ENCODE results near the gene CXCL12.

The CXCL12 gene

DNA sequence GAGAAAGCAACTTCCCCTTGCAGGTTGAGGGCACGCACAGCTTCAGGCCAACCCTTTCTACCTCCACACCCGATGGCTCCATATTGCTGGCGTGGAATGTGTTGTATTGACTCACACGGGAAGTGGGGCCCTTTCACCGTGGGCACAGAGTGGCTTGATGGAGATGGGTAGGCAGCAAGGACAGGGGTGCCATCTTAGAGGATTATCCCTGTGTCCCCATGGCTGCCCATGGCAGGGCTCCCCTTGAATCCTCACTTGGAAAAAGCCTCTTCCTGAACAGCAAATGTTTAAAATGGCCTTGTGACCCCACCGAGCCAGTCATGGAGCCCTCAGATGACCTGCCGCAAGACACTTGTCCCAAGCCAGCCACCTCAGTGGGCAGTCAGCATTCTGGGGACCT is 31.2 kb downstream of the CXCL12 start:
- Histone ChIP-seq H3K36me3 (ENCODE audit: insufficient read depth, low read length) (no peaks in the 10 kb centered on the region), H3K9me3 (ENCODE audit: control insufficient read depth, insufficient read depth, low read length) (no peaks in the 10 kb centered on the region), H3K4me1 (ENCODE audit: insufficient read depth, low read length) (peaks cover 8% of the 10 kb centered on the region; the same call in 1 of the 2 replicates), H3K9ac (ENCODE audit: low read depth, low read length) (no peak overlapping the region)

DNA sequence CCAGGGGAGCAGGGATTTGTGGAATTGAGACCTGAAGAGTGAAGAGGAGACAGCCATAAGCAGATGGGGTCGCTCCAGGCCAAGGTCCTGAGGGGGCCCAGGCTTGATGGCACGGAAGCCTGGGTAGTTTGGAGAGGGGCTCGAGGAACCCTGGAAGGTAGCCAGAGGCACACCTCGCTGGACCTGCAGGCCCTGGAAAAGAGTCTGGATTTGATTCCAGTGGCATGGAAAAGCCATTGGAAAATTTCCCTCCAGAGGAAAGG is 31.8 kb downstream of the CXCL12 start:
- no peaks in the 10 kb centered on the region for H3K9me3 ChIP-seq (ENCODE audit: control insufficient read depth, insufficient read depth, low read length)
- H3K36me3 ChIP-seq (ENCODE audit: insufficient read depth, low read length): no peaks in the 10 kb centered on the region
- H3K9ac ChIP-seq (ENCODE audit: low read depth, low read length): no peak overlapping the region
- H3K4me1 ChIP-seq (ENCODE audit: insufficient read depth, low read length): peaks cover 8% of the 10 kb centered on the region; the same call in 1 of the 2 replicates

DNA sequence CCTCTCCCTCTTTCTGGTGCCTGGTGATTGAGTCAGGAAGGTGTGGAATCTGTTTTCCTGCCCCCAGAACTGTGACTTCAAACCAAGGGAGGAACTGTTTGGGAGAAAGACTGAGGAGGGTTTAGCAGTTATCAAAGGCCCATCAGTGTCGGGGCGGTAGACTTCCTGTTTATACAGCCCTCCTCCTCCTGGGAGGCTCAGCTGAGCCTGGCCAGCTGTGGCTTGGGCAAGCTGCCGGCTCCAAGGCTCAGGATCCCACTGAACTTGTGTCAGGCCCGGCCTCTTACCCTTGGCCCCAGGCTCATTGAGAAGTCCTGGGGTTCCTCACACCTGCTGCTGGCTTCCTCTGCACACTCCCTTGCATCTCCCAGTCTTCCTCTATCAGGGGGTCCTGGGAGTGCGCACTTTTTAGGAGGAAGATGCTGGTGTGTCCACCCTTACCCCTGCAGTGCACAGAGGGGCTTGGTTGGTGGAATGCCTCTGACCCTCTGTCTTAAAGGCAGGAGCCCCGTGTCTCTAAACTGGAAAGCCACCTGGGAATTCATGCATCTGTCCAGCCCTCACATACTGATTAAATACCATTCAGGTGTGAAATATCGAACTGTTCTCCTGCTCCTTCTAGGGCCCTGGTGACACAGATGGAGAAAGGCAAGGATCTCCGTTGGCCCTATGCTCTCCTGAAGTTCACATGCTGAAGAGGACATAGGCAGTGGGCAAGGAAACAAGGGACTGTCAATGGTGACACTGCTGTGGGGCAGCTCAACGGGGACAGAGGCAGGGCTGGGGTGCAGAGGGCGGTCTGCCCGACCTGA is 32.4 kb downstream of the CXCL12 start:
- Histone ChIP-seq H3K9ac (ENCODE audit: low read depth, low read length) (no peak overlapping the region), H3K36me3 (ENCODE audit: insufficient read depth, low read length) (no peaks in the 10 kb centered on the region), H3K4me1 (ENCODE audit: insufficient read depth, low read length) (peaks cover 8% of the 10 kb centered on the region; the same call in 1 of the 2 replicates), H3K9me3 (ENCODE audit: control insufficient read depth, insufficient read depth, low read length) (no peaks in the 10 kb centered on the region)

DNA sequence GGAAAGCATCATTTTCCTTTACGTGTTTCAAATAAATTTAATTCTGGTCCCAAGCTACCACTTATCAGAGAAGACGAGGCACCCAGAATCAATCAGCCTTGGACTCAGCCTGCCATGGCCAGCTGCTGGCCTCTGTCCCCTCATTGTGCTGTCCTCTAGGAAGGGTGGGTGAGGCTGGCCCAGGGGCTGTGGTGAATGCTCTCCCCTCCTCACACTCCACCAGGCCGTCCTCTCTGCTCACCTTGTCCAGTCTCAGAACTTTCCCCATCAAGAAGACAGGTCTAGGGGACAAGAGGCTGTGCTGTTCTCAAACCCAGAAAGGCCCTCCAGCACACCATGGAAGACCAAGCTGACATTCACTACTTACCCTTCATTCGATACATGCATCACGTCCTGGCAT is 36.4 kb downstream of the CXCL12 start:
- peaks cover 12% of the 10 kb centered on the region for H3K4me1 ChIP-seq (ENCODE audit: insufficient read depth, low read length)
- no peaks in the 10 kb centered on the region for H3K36me3 ChIP-seq (ENCODE audit: insufficient read depth, low read length)
- no peak overlapping the region for H3K9ac ChIP-seq (ENCODE audit: low read depth, low read length)
- no peaks in the 10 kb centered on the region for H3K9me3 ChIP-seq (ENCODE audit: control insufficient read depth, insufficient read depth, low read length)

DNA sequence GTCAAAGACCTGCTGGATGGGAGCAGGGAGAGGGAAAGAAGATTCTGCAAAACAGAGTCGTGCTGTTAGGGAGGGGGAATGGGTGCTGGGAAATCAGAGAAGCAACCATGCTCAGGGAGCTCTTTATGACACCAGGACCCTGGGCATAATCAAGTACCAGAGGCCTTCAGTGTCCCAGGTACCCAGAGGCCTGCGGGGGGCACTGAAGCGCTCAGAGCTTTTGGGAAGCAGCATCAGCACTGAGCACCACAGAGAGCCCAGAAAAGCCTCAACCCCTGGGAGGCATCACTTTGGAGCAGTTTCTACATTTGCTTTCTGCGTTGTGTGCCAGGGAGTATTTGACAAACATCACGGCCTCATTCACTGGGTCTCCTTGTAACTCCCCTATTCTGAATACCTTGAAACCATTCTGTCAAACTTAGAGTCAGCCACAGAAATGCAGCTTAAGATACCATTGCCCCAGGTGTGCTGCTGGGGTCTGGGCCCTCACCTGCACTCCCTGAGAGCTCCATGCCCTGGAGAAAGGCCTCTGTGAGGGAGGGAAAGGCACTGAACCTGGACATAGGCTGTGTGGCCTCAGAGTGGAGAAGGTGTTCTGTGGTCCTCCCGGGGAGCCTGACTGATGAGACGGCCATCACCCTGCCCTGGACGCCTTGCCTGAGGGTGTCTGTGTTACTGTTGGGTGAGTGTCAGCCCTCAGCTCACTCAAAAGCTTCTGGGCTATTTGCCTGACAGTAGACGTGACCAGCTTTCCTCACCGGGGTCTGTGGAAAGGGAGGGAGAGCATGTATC is 37.1 kb downstream of the CXCL12 start:
- Histone ChIP-seq H3K9ac (ENCODE audit: low read depth, low read length) (no peak overlapping the region), H3K4me1 (ENCODE audit: insufficient read depth, low read length) (peaks cover 13% of the 10 kb centered on the region), H3K9me3 (ENCODE audit: control insufficient read depth, insufficient read depth, low read length) (no peaks in the 10 kb centered on the region), H3K36me3 (ENCODE audit: insufficient read depth, low read length) (no peaks in the 10 kb centered on the region)

DNA sequence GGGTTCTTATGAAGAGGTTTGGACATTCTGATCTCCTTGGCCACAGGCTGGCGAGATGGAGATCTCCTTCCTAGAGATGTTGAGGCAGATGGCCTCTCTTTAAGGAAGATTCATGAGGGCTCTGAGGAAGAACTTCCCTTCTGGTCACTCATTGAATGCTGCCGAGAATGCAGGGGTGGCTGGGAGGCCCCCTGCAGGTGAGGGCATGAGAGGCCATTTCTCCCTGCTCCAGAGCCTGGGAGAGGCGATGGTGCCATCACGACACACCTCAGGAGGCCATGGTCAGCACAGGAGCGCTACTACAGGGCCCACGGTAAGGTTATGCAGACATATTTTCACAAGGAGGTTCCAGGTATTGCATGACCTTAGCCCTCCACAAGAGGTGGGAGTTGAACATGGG is 40.2 kb downstream of the CXCL12 start:
- Histone ChIP-seq H3K9me3 (ENCODE audit: control insufficient read depth, insufficient read depth, low read length) (no peaks in the 10 kb centered on the region), H3K4me1 (ENCODE audit: insufficient read depth, low read length) (peaks cover 10% of the 10 kb centered on the region), H3K9ac (ENCODE audit: low read depth, low read length) (no peak overlapping the region), H3K36me3 (ENCODE audit: insufficient read depth, low read length) (no peaks in the 10 kb centered on the region)

DNA sequence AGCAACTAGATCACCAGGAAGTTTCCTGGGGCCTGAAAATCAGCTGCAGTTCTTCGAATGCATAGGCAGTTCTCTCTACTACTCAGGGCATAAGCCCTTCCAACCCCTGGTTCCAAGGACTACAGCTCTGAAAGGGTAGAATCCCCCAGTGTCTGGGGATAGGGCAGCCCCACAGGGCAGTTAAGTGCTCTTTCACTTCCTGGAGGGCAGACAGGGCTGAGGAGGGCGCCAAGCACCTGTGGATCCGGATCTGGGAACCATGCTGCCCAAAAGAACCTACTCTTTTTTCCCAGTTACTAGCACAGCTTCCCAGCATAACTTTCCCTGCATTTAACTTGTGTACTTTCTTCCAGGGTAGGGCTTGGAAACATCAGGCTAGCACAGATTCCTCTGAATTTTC is 41.1 kb downstream of the CXCL12 start:
- Histone ChIP-seq H3K4me1 (ENCODE audit: insufficient read depth, low read length) (peaks cover 10% of the 10 kb centered on the region), H3K9me3 (ENCODE audit: control insufficient read depth, insufficient read depth, low read length) (no peaks in the 10 kb centered on the region), H3K9ac (ENCODE audit: low read depth, low read length) (no peak overlapping the region), H3K36me3 (ENCODE audit: insufficient read depth, low read length) (no peaks in the 10 kb centered on the region)

DNA sequence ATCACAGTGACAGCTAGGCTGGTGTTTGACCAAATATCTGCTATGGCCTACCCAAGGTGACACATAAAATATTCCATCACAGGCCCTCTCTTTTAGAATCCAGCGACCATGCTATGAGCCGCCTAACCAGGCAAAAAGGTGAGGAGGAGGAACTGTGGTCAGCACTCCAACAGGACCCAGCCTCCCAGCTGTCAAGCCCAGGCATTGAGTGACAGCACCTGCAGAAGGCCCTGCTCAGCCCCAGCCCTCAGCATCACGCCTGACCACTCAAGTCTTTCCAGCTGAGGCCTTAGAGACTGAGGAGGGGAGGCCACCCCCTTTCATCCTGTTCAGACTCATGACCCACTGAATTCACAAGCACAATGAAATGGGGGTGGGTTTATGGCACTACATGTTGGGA is 43.0 kb downstream of the CXCL12 start:
- Histone ChIP-seq H3K36me3 (ENCODE audit: insufficient read depth, low read length) (no peaks in the 10 kb centered on the region), H3K9me3 (ENCODE audit: control insufficient read depth, insufficient read depth, low read length) (no peaks in the 10 kb centered on the region), H3K9ac (ENCODE audit: low read depth, low read length) (no peak overlapping the region), H3K4me1 (ENCODE audit: insufficient read depth, low read length) (peaks cover 10% of the 10 kb centered on the region)

DNA sequence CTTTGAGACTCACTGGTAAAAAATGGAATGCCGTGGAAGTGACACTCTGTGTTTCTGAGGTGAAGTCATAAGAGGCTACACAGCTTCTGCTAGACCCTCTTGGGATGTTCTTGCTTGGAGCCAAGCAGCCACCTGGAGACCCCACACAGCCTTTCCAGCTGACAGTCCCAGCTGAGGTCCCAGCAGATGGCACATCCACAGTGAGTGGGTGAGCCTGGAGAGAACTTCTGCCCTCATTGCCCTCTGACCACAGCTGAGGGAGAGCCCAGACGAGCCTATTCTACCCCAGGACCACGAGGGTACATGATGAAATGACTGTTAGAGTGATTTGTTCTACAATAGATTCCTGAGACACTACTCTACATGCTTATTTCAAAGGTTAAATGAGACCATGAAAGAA is 44.3 kb downstream of the CXCL12 start:
- Histone ChIP-seq H3K4me1 (ENCODE audit: insufficient read depth, low read length) (peaks cover 10% of the 10 kb centered on the region), H3K36me3 (ENCODE audit: insufficient read depth, low read length) (no peaks in the 10 kb centered on the region), H3K9me3 (ENCODE audit: control insufficient read depth, insufficient read depth, low read length) (no peaks in the 10 kb centered on the region), H3K9ac (ENCODE audit: low read depth, low read length) (no peak overlapping the region)

DNA sequence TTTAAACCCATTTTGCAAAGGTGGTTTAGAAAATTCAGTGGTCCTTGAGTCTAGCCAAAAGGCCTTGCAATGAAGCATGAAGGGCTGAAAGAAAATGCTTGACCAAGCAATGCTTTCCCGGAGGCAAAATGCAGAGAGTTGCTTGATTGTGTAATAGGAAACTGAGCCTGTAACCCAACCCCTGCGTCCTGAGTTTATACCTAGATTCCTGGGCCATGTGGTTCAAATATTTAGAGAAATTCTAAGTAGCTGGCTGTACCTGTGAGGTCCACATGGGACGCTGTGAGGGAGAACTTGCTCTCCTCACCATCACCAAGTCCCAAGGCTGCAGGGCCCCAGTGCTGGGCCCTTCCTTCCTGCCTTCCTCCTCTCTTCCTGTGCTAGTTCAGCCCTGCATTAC is 45.7 kb downstream of the CXCL12 start:
- Histone ChIP-seq H3K4me1 (ENCODE audit: insufficient read depth, low read length) (peaks cover 8% of the 10 kb centered on the region), H3K36me3 (ENCODE audit: insufficient read depth, low read length) (no peaks in the 10 kb centered on the region), H3K9me3 (ENCODE audit: control insufficient read depth, insufficient read depth, low read length) (no peaks in the 10 kb centered on the region), H3K9ac (ENCODE audit: low read depth, low read length) (no peak overlapping the region)

DNA sequence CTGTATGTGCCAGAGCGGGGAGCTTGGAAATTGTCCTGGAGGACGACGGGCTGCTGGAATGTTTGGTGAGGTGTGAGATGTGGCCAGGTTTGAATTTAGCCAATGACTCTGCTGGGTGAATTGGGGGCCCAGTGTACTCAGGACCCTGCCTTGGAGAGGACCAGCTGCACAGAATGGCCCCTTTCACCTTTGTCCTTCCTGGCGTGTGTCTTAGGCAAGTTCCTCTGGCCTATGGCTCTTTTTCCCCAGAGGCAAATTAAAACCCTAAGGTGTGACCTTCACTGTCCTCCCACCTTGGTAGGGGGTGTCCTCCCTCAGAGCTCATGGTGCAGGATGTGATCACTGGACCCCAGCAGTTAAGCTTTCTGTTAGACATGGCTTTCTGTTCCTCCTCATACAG is 47.8 kb downstream of the CXCL12 start:
- Histone ChIP-seq H3K4me1 (ENCODE audit: insufficient read depth, low read length) (no peaks in the 10 kb centered on the region), H3K9ac (ENCODE audit: low read depth, low read length) (no peak overlapping the region), H3K36me3 (ENCODE audit: insufficient read depth, low read length) (no peaks in the 10 kb centered on the region), H3K9me3 (ENCODE audit: control insufficient read depth, insufficient read depth, low read length) (no peaks in the 10 kb centered on the region)

DNA sequence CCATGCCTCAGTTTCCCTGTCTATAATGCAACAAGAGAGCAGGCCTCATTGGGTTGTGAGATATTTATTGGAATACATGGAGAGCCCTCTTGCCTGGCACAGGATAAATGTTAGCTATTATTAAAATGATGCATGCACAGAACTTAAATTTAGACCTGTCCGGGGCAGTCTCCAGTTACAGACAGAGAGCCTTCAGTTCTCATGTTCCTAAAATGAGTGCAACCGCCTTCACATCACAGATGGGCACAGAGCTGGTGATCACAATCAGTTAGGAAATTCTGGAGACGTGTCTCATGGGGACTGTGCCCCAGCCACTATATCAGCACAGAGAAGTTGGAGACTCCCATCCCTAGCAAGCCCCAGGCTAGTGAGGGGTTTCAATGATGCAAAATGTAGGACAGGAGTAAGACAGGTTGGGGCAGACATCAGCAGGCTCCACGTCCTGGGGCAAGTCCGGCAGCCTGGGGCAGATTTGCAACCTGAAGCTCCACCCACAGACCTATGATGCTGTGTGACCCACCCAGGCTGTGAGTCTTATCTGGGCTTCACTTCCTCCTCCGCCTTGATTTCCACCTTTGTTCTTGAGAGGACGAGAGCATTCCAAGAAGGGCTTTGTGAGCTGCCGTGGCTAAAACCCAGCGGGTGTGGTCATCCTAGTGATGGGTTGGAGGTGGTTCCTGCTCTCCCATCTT is 49.4 kb downstream of the CXCL12 start:
- Histone ChIP-seq H3K9me3 (ENCODE audit: control insufficient read depth, insufficient read depth, low read length) (no peaks in the 10 kb centered on the region), H3K4me1 (ENCODE audit: insufficient read depth, low read length) (no peaks in the 10 kb centered on the region), H3K9ac (ENCODE audit: low read depth, low read length) (no peak overlapping the region), H3K36me3 (ENCODE audit: insufficient read depth, low read length) (no peaks in the 10 kb centered on the region)

DNA sequence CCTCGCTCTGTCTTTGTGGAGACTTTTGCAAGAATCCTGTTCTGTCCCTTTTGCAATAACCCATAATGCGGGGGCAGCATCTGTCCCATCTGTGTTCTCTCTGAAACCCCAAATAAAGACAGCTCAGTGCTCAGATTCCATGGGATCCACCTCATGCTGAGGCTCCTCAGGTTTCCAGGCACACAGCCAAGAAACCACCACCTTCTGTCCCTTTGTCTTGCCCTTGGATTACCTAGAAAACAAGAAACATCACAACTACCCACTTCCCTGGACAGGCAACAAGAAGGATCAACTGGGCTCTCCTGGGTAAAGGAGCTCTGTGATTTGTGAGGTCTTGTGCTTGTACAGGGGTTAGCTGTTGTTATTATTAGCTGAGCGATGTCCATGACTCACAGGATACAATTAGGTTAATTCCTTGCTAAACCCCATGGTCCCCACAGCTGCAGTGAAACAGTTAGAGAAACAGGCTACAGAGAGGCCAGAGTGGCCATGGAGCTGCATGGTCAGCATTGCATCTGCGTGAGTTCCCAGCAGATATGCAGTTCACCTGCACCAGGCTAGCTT is 50.2 kb downstream of the CXCL12 start:
- Histone ChIP-seq H3K9me3 (ENCODE audit: control insufficient read depth, insufficient read depth, low read length) (no peaks in the 10 kb centered on the region), H3K9ac (ENCODE audit: low read depth, low read length) (no peak overlapping the region), H3K4me1 (ENCODE audit: insufficient read depth, low read length) (no peaks in the 10 kb centered on the region), H3K36me3 (ENCODE audit: insufficient read depth, low read length) (no peaks in the 10 kb centered on the region)

DNA sequence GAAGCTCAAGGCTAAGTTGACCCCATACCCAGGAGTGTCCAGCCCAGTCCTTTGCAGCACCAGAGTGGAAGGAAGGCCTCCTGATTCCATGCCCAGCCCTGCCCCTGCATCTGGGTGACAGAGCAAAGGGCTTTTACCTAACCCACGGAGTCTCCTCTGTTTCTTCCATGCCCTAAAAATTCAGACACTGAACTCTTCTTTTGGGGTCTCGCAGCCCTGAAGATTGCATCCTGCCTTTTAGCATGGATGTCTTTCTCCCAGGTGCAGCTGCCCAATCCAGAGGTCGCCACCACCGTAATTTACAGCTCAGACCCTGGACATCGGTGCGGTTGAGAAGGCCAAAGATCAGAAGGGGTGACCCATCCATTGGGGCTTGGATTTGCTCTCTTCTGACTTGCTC is 50.8 kb downstream of the CXCL12 start:
- Histone ChIP-seq H3K36me3 (ENCODE audit: insufficient read depth, low read length) (no peaks in the 10 kb centered on the region), H3K9ac (ENCODE audit: low read depth, low read length) (no peak overlapping the region), H3K9me3 (ENCODE audit: control insufficient read depth, insufficient read depth, low read length) (no peaks in the 10 kb centered on the region), H3K4me1 (ENCODE audit: insufficient read depth, low read length) (no peaks in the 10 kb centered on the region)

All from ES-I3 (cell line).